Suprapubic skin (tissue), 4 donors: ENCODE measurements around the gene INHBC.

Experiments
- CTCF ChIP-seq, 2 donors: fragments of 200-600 bp in 1 of 2; fragments of 450-650 bp in 1 of 2; sonication (generic) in 1 of 2; IDR thresholded peaks; one replicate each; pipeline ENCODE4 v1.5.1; 2016 to 2019; ENCODE audit warnings: antibody characterized with exemption in 2 of 2, mild to moderate bottlenecking in 1 of 2, moderate library complexity in 1 of 2
- EP300 ChIP-seq: sonication (generic); formaldehyde crosslinking; IDR thresholded peaks from one replicate; pipeline ENCODE4 v1.6.1; 2017; ENCODE audit warnings: antibody characterized with exemption
- POLR2A ChIP-seq, 2 donors: fragments of 450-650 bp; IDR thresholded peaks; one replicate each; pipeline ENCODE4 v1.6.1; 2017; ENCODE audit warnings: antibody characterized with exemption in 2 of 2, mild to moderate bottlenecking in 2 of 2, moderate library complexity in 2 of 2
- POLR2AphosphoS5 ChIP-seq, 3 donors: sonication (generic); formaldehyde crosslinking; IDR thresholded peaks; one replicate each; pipeline ENCODE4 v1.6.1; 2017; ENCODE audit warnings: antibody characterized with exemption in 3 of 3

GRCh38 chr12:57471661-57472060, 37.1 kb downstream of the INHBC start:
- no peak for TF ChIP-seq CTCF (IDR thresholded peaks at IDR 0.05)
- no peak for TF ChIP-seq POLR2AphosphoS5 (IDR thresholded peaks at IDR 0.05)
- no peak for TF ChIP-seq POLR2A (IDR thresholded peaks at IDR 0.05)
- TF ChIP-seq EP300 = no peak
